Measurements from ENCODE around the gene THSD4.

DNA sequence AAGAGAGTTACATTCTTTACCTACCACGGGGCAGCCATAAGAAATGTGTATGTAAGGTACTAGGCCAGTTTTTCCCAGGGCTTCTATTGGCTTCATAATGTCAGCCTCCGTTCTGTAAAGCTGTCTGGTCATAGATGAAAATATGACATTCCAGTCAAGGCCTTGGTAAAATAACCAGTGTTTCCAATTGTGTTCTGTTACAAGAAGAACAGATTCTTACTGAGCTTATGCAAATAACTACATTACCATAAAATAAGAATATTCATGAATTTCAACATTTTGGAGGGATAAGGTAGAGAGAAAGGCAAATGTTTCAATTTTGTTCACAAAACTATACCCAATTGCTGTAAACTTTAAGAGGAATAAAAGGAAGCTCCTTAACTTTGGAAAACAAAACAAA, 315.5 kb downstream of the THSD4 start:
- TF ChIP-seq EZH2 (IDR thresholded peaks at IDR 0.05; ENCODE audit: low read length, unreplicated experiment): no peak
- TF ChIP-seq, protein P1, sequence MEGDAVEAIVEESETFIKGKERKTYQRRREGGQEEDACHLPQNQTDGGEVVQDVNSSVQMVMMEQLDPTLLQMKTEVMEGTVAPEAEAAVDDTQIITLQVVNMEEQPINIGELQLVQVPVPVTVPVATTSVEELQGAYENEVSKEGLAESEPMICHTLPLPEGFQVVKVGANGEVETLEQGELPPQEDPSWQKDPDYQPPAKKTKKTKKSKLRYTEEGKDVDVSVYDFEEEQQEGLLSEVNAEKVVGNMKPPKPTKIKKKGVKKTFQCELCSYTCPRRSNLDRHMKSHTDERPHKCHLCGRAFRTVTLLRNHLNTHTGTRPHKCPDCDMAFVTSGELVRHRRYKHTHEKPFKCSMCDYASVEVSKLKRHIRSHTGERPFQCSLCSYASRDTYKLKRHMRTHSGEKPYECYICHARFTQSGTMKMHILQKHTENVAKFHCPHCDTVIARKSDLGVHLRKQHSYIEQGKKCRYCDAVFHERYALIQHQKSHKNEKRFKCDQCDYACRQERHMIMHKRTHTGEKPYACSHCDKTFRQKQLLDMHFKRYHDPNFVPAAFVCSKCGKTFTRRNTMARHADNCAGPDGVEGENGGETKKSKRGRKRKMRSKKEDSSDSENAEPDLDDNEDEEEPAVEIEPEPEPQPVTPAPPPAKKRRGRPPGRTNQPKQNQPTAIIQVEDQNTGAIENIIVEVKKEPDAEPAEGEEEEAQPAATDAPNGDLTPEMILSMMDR (conservative IDR thresholded peaks at IDR 0.05; ENCODE audit: low read depth, low read length): no peak
